Central memory CD4-positive, alpha-beta T cell (primary cell): ENCODE measurements around the gene TSNAX.
"Not testable (repeated sequence)": the region's sequence is repeated elsewhere in the genome, so short reads cannot be mapped to it uniquely, and the experiment has no call there.

Experiments
- DNase-seq: peaks from one replicate; pipeline ENCODE4 v3.0.0; 2022
- total RNA-seq, 3 experiments: gene quantifications; one replicate each; lab custom pipeline; 2026; lab: John Stamatoyannopoulos, UW

TSNAX gene, protein sequence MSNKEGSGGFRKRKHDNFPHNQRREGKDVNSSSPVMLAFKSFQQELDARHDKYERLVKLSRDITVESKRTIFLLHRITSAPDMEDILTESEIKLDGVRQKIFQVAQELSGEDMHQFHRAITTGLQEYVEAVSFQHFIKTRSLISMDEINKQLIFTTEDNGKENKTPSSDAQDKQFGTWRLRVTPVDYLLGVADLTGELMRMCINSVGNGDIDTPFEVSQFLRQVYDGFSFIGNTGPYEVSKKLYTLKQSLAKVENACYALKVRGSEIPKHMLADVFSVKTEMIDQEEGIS
- 29.5 to 58.6 (median 56.7) reads per million in 3 experiments for total RNA-seq

DNA sequence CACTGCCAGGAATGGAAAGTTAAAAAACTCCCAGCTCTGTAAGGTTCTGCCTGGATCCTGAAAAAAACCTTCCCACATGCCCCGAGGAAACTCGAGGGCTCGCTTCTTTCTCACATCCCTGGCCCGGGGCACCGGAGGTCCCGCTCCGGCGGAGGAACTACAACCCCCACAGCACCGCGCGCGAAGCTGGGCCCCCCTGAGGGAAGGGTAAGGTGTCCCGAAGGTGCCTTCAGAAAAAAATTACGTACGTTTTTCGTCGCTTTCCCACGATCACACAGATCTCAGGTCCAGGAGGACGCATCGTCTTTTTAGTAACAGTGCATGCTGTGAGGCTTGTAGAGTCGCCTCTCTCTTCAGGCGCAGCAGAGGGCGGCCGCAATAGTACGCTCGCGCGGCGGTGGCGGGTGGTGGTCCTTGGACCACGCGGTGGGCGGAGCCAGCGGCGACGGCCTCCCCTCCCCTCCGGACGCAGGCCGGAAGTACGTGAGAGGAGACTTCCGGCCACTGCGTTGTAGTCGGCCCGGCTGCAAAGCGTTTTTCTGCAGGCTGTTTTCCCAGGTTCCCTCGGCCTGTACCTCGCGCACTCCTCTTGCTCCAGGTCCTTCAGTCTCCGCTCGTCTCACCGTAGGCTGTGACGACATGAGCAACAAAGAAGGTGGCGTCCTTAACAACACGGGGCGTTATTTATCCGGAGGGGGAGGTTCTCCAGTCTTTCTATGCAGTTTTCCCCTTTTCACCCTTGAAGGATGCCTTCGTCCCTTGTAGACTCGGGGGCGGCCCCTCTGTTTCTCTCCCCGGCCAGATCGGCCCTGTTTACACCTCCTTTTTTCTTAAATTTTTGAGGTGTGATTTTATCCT is at the start of gene TSNAX:
Gene TSNAX (plus strand): TSS at position 498 of the 858 bp plus-strand sequence. CDS start 142 bp downstream, at position 640.
- peak; percentile 90 for DNase-seq

DNA sequence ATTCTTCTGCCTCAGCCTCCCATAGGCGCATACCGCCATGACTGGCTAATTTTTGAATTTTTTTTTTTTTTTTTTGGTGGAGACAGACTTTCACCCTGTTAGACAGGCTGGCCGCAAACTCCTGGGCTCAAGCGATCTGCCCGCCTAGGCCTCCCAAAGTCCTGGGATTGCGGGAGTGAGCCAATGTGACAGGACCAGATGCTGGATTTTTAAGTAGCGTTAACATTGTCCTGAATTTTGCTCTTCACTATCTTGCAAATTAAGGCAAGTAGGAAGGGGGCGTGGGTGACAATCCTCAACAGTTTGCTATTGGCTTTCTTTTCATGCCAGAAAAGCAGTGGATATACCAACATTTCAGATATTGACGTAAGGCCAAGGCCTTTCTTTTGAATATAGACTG is 49.7 kb upstream of the TSNAX start:
- DNase-seq, result no peak

GRCh38 chr1:231480008-231480407 is 48.5 kb upstream of the TSNAX start:
- DNase-seq, result no peak

DNA sequence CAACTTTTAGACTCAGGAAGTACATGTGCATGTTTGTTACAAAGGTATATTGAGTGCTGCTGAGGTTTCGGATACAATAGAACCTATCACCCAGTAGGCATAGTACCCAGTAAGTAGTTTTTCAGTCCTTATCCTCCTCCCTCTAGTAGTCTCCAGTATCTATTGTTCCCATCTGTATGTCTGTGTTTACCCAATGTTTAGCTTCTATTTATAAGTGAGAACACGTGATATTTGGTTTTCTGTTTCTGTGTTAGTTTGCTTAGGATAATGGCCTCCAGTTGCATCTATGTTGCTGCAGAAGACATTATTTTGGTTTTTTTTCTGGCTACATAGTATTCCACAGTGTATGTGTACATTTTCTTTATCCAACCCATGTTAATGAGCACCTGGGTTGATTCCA is 47.2 kb upstream of the TSNAX start:
- no peak for DNase-seq

DNA sequence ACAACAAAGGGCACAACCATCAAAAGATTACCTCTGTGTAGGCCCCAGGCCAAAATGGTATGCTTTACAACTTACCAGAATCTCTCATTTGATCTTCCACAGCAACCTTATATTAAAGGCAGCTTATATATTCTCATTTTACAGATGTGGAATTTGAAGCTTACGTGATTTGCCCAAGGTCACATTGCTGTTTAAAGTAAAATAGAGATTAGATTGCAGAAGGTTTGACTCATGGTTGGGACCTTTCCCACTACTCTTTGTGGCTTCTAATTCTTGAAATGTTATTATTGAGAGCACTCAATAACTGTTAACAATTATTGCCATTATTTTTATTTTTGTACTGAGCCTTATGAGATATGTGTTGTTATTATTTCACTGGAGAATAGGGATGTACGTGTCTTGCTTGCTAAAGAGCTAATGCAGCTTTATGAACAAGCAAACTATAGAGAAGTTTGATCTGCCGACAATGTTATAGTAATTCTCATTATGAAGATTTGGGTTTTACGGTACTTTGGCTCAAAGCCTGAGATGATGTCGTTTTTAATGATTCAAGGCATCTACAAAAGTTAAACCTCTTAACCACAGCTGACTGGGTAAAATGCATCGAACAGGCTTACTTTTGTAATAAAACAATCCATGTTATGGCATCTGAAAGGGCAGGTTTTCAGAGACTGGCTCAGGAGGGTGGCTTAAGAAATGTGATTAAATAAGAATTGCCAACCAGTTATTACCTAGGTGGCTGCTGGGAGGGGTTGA is 43.3 kb upstream of the TSNAX start:
- no peak for DNase-seq

DNA sequence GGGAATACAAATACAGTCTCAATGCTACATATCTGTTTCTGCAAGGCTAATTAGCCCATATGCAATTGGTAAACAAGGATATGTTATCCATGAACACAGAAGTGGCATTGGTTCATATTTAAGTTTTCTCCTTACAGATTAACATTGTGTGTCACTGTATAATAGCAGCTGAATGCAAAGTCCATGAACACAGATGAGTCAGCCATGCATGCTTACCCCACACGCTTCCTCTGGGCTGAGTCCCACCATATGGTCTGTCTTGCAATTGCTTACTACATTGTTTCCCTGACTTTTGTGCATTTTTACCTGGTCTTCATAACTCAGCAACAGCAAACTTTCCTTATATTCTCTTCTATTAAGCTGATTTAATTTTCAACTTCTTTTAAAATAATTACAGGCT is 41.5 kb upstream of the TSNAX start:
- no peak for DNase-seq

DNA sequence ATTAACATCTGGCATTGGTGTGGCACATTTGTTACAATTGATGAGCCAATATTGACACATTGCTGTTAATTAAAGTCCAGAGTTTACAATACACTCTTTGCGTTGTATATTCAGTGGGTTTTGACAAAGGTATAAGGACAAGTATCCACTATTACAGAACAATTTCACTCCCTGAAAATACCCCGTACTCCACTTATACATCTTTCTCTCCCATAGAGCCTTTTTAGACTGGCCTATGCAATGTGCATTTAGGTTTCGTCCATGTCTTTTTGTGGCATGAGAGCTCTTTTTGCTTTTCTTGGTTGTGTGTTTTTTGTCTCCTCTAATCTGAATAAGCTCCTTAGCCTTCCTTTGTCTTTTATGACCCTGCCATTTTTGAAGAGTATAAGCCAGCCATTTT is 40.6 kb upstream of the TSNAX start:
- no peak for DNase-seq

DNA sequence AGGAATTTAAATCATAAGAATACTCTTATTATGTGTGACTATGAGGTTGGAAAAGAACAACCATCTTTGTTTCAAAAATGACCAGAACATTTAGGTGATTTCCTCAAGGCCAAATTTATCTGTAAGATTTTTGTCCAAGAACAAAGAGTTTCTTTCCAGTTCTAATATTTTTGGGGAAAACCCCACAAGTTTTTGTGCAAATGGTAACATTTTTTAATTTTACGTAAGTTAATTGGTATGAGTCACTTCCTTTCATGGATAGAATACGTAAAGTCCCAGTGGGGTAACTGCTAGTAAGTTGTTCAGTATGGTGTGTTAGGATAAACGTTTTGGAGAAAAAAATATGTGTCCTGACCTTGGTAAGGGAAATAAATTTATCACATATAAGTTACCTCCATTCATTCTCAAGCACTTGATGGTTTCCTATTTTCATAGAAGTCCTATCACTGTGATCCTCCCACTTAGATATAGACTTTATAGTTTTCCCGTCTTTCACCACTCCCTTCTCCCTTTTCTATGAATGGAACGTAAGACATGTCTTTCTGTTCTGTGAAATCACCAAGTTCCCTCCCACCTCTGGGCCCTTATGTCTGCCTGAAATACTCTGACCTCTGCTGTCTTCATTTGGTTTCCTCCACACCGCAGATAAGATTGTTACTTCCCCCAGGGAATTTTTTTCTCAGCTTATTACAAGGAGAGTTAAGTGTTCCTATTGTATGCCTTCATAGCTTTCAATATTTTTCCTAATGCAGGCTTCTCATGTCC is 34.9 kb upstream of the TSNAX start:
- DNase-seq, result no peak

GRCh38 chr1:231494439-231495110 is 33.9 kb upstream of the TSNAX start:
- no peak for DNase-seq

GRCh38 chr1:231497629-231498152 is 30.8 kb upstream of the TSNAX start:
- DNase-seq, result no peak

DNA sequence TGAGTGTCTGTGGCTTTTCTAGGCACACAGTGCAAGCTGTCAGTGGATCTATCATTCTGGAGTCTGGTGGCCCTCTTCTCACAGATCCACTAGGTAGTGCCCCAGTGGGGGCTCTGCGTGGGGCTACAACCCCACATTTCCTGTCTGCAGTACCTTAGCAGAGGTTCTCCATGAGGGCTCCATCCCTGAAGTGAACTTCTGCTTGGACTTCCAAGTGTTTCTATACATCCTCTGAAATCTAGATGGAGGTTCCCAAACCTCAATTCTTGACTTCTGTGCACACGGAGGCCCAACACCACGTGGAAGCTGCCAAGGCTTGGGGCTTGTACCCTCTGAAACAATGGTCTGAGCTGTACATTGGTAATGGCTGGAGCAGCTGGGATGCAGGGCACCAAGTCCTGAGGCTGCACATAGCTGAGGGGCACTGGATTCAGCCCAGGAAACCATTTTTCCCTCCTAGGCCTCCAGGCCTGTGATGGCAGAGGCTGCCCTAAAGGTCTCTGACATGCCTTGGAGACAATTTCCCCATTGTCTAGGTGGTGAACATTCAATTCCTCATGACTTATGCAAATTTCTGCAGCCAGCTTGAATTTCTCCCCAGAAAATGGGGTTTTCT is 29.2 kb upstream of the TSNAX start:
- no peak for DNase-seq

DNA sequence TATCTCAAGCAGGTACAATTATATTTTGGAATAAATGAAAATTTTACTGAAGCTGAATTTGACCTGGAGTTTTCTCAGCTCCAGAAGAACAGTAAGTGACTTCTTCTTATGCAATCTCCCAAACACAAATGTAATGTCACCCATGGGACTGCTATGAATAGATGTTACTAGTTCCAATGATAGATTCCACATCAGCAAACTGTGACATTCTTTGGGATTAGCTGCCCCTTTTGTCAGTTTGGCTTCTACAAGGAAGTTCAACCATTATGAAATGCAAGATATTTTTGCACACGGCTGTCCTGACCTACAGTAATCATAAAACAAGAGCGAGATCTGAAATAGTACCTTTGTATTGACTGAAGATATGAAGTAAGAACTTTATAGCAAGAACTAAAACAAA is 27.8 kb upstream of the TSNAX start:
- no peak for DNase-seq

GRCh38 chr1:231503168-231503567 is 25.3 kb upstream of the TSNAX start:
- DNase-seq, result not testable (repeated sequence)

- no peak for DNase-seq
Measured at GRCh38 chr1:231507476-231508355, 20.8 kb upstream of the TSNAX start.

GRCh38 chr1:231508497-231508896 is 20.0 kb upstream of the TSNAX start:
- no peak for DNase-seq

GRCh38 chr1:231508941-231509340 is 19.5 kb upstream of the TSNAX start:
- no peak for DNase-seq

DNA sequence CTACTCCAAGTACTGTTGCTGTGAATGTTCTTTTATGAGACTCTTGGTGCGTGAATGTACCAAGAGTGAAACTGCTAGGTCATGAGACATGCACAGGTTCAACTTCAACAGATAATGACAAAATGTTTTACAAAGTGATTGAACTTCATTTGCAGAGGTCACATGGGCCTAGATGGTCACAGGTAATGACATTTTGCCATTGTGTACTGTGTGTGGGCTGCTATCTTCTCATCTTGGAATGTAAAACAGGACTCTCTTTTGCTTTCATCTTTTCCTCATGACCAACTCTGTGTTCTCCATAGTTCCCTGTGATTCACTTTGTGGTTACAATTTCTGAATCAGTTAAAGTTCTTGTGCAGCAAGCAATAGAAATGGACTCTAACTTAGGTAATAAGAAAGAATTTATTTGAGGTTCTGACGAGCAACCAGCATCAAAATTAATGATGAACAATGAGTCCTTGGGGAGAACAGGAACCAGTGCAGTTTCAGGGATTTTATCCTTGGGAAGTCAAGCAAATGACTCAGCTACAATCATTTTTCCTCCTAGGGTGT is 16.2 kb upstream of the TSNAX start:
- DNase-seq, result no peak

- DNase-seq, result no peak
Measured at GRCh38 chr1:231515748-231516147, 12.7 kb upstream of the TSNAX start.

DNA sequence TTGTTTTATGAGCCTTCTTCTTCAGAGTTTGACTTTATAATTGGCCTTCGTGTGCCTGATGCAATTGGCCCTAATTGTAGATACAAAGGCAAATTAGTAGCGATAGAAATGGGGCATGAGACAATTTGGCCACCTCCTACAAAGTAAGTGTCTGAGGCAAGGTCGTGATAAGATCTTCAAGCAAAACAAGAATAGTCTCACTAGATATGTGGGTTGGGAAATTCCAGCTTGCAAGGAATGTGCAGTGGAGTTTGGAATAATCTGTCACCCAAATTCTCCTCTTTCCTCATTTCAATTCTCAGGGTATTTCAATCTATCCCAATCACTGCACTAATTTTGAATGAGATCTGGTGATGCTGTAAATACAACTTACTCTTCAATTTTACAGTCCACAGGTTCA is 11.4 kb upstream of the TSNAX start:
- no peak for DNase-seq

DNA sequence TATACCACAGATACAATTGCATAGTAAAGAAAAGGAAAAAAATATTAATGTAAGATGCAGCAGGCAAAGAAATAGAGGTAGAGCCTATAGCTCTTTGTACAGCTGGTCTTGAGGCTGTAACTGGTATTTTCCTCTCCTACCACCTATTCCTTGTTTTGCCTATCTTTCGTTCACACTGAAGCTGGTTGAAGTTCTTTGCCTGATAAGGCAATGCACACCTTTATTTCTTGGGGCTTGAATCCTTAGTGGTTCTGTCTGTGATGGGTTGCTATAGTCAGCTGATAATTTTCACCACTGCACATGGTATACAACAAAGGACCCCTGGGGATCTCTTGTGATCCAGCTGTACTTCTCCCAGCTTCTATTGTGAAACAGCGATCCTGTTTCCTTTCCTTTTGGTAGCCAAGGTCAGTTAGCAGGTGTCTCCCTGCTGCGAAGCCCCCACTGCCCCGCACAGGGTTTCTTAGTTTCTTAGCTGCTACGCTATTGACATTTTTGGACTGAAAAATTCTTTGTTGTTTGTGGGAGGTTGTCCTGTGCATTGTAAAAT is 9.9 kb upstream of the TSNAX start:
- no peak for DNase-seq
